ENCODE measurements around the gene RNF121.

DNA sequence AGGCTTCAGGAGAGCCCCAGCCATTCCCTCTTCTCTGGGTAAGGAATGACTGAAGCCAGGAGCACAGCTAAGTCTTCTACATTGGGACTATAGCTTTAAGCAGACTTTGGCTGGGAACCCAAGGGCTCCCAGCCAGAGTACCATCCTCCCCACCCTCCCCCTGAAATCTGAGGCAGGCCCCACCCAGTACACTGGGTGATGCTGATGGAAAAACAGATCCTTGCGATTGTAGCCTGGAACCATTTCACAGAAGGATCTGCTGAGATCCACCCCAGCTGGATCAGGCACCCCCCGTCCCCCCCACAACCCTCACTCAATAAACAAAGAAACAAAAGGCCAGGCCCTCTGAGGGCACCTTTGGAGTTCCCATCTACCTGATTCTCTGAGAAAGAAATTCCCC lies 109.6 kb downstream of the RNF121 start:
- TF ChIP-seq, protein P1, sequence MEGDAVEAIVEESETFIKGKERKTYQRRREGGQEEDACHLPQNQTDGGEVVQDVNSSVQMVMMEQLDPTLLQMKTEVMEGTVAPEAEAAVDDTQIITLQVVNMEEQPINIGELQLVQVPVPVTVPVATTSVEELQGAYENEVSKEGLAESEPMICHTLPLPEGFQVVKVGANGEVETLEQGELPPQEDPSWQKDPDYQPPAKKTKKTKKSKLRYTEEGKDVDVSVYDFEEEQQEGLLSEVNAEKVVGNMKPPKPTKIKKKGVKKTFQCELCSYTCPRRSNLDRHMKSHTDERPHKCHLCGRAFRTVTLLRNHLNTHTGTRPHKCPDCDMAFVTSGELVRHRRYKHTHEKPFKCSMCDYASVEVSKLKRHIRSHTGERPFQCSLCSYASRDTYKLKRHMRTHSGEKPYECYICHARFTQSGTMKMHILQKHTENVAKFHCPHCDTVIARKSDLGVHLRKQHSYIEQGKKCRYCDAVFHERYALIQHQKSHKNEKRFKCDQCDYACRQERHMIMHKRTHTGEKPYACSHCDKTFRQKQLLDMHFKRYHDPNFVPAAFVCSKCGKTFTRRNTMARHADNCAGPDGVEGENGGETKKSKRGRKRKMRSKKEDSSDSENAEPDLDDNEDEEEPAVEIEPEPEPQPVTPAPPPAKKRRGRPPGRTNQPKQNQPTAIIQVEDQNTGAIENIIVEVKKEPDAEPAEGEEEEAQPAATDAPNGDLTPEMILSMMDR (IDR thresholded peaks at IDR 0.05; ENCODE audit: borderline replicate concordance, extremely low read depth, low read length, poor library complexity, severe bottlenecking) = no peak
- TF ChIP-seq EZH2 (IDR thresholded peaks at IDR 0.05; ENCODE audit: borderline replicate concordance, low read depth, low read length, severe bottlenecking) = no peak

Data from DND-41 (cell line).